CD4-positive, alpha-beta T cell (primary cell): Measurements from ENCODE around the gene TEKT3. TPM values are rescaled to one million over a fixed set of nuclear protein-coding genes. Genes with fewer than 3 reads are reported as not detected.

Experiments used
- ATAC-seq: fragments of 200-7000 bp; cut with Tn5 transposase; one replicate; pipeline ENCODE4 v1.10.0; 2022; ENCODE audit warnings: mild to moderate bottlenecking; ENCODE audit not compliant: poor library complexity
- CTCF ChIA-PET: fragments of 350-600 bp; sonication (Branson Sonifier 250); formaldehyde crosslinking; loops from one replicate; lab custom pipeline; 2021; ENCODE audit warnings: antibody characterized with exemption, inconsistent platforms; lab: Charles Lee
- POLR2A ChIA-PET: fragments of 350-600 bp; sonication (Branson Sonifier 250); formaldehyde crosslinking; loops from one replicate; lab custom pipeline; 2021; ENCODE audit warnings: antibody characterized with exemption, inconsistent platforms; lab: Charles Lee
- DNase-seq, 14 experiments: peaks; one replicate each; pipeline ENCODE4 v3.0.0-alpha.2; 2013 to 2020; ENCODE audit warnings: mixed read lengths in 2 of 14
- H3K27ac ChIP-seq, 2 donors: one replicate each; pipeline versions ENCODE4 v1.5.1 to v1.7.0; 2013; ENCODE audit warnings: low read length in 2 of 2, low read depth in 1 of 2, mild to moderate bottlenecking in 1 of 2
- H3K27me3 ChIP-seq, 2 experiments: 1 replicate in 1 of 2; 2 replicates in 1 of 2; pipeline versions ENCODE4 v1.6.1 to v1.7.0; 2013; ENCODE audit warnings: low read length in 2 of 2, control low read depth in 1 of 2, mild to moderate bottlenecking in 1 of 2, moderate library complexity in 1 of 2; ENCODE audit not compliant: insufficient read depth in 2 of 2, control insufficient read depth in 1 of 2
- H3K36me3 ChIP-seq: one replicate; pipeline ENCODE4 v1.6.1; 2013; ENCODE audit warnings: low read length, control low read depth; ENCODE audit not compliant: insufficient read depth
- H3K4me1 ChIP-seq: one replicate; pipeline ENCODE4 v1.6.1; 2013; ENCODE audit warnings: low read length, control low read depth; ENCODE audit not compliant: insufficient read depth
- H3K4me3 ChIP-seq: one replicate; pipeline ENCODE4 v1.5.1; 2013; ENCODE audit warnings: mild to moderate bottlenecking, low read length, moderate library complexity
- H3K9me3 ChIP-seq, 2 experiments: 1 replicate in 1 of 2; 2 replicates in 1 of 2; pipeline versions ENCODE4 v1.6.1 to v1.7.0; 2013; ENCODE audit warnings: low read length in 2 of 2, mild to moderate bottlenecking in 2 of 2, control low read depth in 1 of 2, moderate library complexity in 1 of 2; ENCODE audit not compliant: control insufficient read depth in 1 of 2, insufficient read depth in 1 of 2
- H3K27ac Mint-ChIP-seq: one replicate; pipeline ENCODE4 v1.8.0; 2020; ENCODE audit warnings: mixed read lengths
- H3K27me3 Mint-ChIP-seq: one replicate; pipeline ENCODE4 v1.8.0; 2021; ENCODE audit warnings: mixed read lengths
- H3K36me3 Mint-ChIP-seq: one replicate; pipeline ENCODE4 v1.8.0; 2021; ENCODE audit warnings: low read depth, mixed read lengths
- H3K4me1 Mint-ChIP-seq: one replicate; pipeline ENCODE4 v1.8.0; 2021; ENCODE audit warnings: low read depth, mixed read lengths
- H3K4me3 Mint-ChIP-seq: one replicate; pipeline ENCODE4 v1.8.0; 2020; ENCODE audit warnings: mild to moderate bottlenecking, mixed read lengths
- H3K9me3 Mint-ChIP-seq: one replicate; pipeline ENCODE4 v1.8.0; 2020; ENCODE audit warnings: mixed read lengths
- CTCF ChIP-seq: fragments of 200-600 bp; IDR thresholded peaks from one replicate; pipeline ENCODE4 v1.8.0; 2022; ENCODE audit warnings: antibody characterized with exemption, mild to moderate bottlenecking
- intact Hi-C, 2 experiments: fragments of 100-400 bp; cut with DNase I in 1 of 2; cut with micrococcal nuclease in 1 of 2; formaldehyde crosslinking; loops; one replicate each; pipeline versions ENCODE4 v1.15.1 to v1.9.0; 2023 to 2025; cut with DNase I, micrococcal nuclease
- total RNA-seq, 174 experiments: library from RNA in 2 of 174; stranded (reverse) in 2 of 174; gene quantifications; one replicate each; pipeline ENCODE4 v1.2.3 and lab custom pipeline; 2021 to 2026

Gene TEKT3
- total RNA-seq, 2 experiments from 2014 or later: not detected

GRCh38 chr17:15293558-15293957 is 47.8 kb downstream of the TEKT3 start:
- Mint-ChIP-seq H3K4me1 (no peaks in the 10 kb centered on the region), H3K27me3 (peaks cover 20% of the 10 kb centered on the region), H3K27ac (no peak overlapping the region), H3K9me3 (no peaks in the 10 kb centered on the region), H3K36me3 (no peaks in the 10 kb centered on the region), H3K4me3 (no peak overlapping the region)
- intact Hi-C loops: no loop called here
- Histone ChIP-seq H3K36me3 (no peaks in the 10 kb centered on the region), H3K4me1 (no peaks in the 10 kb centered on the region), H3K9me3 (no peaks in the 10 kb centered on the region), H3K4me3 (no peak overlapping the region), H3K27ac (no peak overlapping the region), H3K27me3 (peaks cover 0 to 4% of the 10 kb centered on the region in 2 experiments)
- TF ChIP-seq CTCF: no peak
- DNase-seq: no peak
- no peak for ATAC-seq
- ChIA-PET POLR2A (no interaction called here), CTCF (no interaction called here)

GRCh38 chr17:15291674-15292361 is 49.6 kb downstream of the TEKT3 start:
- no peak overlapping the region for H3K27ac ChIP-seq
- no peaks in the 10 kb centered on the region for H3K36me3 Mint-ChIP-seq
- no peak overlapping the region for H3K4me3 ChIP-seq
- no peak overlapping the region for H3K27ac Mint-ChIP-seq
- no peak for TF ChIP-seq CTCF
- no peaks in the 10 kb centered on the region for H3K9me3 Mint-ChIP-seq
- ATAC-seq (no peak), DNase-seq (no peak)
- H3K27me3 ChIP-seq: peaks cover 4 to 10% of the 10 kb centered on the region in 2 experiments
- no peaks in the 10 kb centered on the region for H3K4me1 ChIP-seq
- H3K4me1 Mint-ChIP-seq: no peaks in the 10 kb centered on the region
- ChIA-PET CTCF (no interaction called here), POLR2A (no interaction called here)
- peaks cover 34% of the 10 kb centered on the region for H3K27me3 Mint-ChIP-seq
- intact Hi-C loops: no loop called here
- no peaks in the 10 kb centered on the region for H3K36me3 ChIP-seq
- no peak overlapping the region for H3K4me3 Mint-ChIP-seq
- no peaks in the 10 kb centered on the region for H3K9me3 ChIP-seq

GRCh38 chr17:15290605-15291004 is 50.8 kb downstream of the TEKT3 start:
- Histone ChIP-seq H3K9me3 (no peaks in the 10 kb centered on the region), H3K4me1 (no peaks in the 10 kb centered on the region), H3K4me3 (no peak overlapping the region), H3K36me3 (no peaks in the 10 kb centered on the region), H3K27me3 (peaks cover 4 to 10% of the 10 kb centered on the region in 2 experiments), H3K27ac (no peak overlapping the region)
- no peak for DNase-seq
- CTCF ChIA-PET: no interaction called here
- Mint-ChIP-seq H3K4me3 (no peak overlapping the region), H3K27ac (no peak overlapping the region), H3K9me3 (no peaks in the 10 kb centered on the region), H3K36me3 (no peaks in the 10 kb centered on the region), H3K27me3 (peaks cover 36% of the 10 kb centered on the region), H3K4me1 (no peaks in the 10 kb centered on the region)
- POLR2A ChIA-PET: no interaction called here
- no peak for ATAC-seq
- no peak for TF ChIP-seq CTCF
- intact Hi-C loops: no loop called here
